Ovary (tissue), 9 donors: ENCODE results near the gene FOXP1. TPM values are rescaled to one million over a fixed set of nuclear protein-coding genes. Genes with fewer than 3 reads are reported as not detected.

Experiments used
- DNase-seq, 5 donors: peaks; one replicate each; pipeline ENCODE4 v3.0.0-alpha.2; 2019 to 2020
- H3K27ac ChIP-seq, 2 donors: fragments of 200-600 bp; one replicate each; pipeline versions ENCODE4 v1.5.1 to v1.8.0; 2019 to 2022
- H3K27me3 ChIP-seq: fragments of 200-600 bp; one replicate; pipeline ENCODE4 v1.8.0; 2022
- H3K36me3 ChIP-seq: fragments of 200-600 bp; sonication (generic); one replicate; pipeline ENCODE4 v1.5.1; 2019
- H3K4me1 ChIP-seq: one replicate; pipeline ENCODE4 v1.8.1; 2013; ENCODE audit warnings: mild to moderate bottlenecking, moderate library complexity; ENCODE audit not compliant: insufficient read depth
- H3K4me3 ChIP-seq: fragments of 200-600 bp; sonication (generic); one replicate; pipeline ENCODE4 v1.5.1; 2017
- H3K9me3 ChIP-seq, 2 donors: fragments of 200-600 bp in 1 of 2; sonication (generic) in 1 of 2; one replicate each; pipeline versions ENCODE4 v1.5.1 to v1.8.1; 2013 to 2019; ENCODE audit warnings: mild to moderate bottlenecking in 1 of 2, moderate library complexity in 1 of 2
- EP300 ChIP-seq: sonication (generic); formaldehyde crosslinking; IDR thresholded peaks from one replicate; pipeline ENCODE4 v1.6.1; 2017; ENCODE audit warnings: antibody characterized with exemption
- POLR2A ChIP-seq: fragments of 450-650 bp; IDR thresholded peaks from one replicate; pipeline ENCODE4 v1.6.1; 2017; ENCODE audit warnings: antibody characterized with exemption, mild to moderate bottlenecking, moderate library complexity
- WGBS, 3 donors: extraction: QIAGEN DNeasy Blood & Tissue Kit in 1 of 3; methylation state at CpG; one replicate each; pipeline versions ENCODE4 v1.1.5 to v1.1.7; 2013 to 2017; 5-methylcytosine and 5-hydroxymethylcytosine counted together
- intact Hi-C, 4 donors: fragments of 100-400 bp; cut with DNase I; formaldehyde crosslinking; loops; one replicate each; pipeline versions ENCODE4 v1.11.0 to v1.15.1; 2022 to 2023
- polyA plus RNA-seq, 2 donors: library from polyadenylated mRNA; stranded (reverse); fragments of 200-250 nt in 1 of 2; fragments of 350-450 nt in 1 of 2; fragmentation: Illumina TruSeq in 1 of 2; extraction: RNeasy Lipid Tissue Mini Kit (QIAGEN cat#74804) in 1 of 2; gene quantifications; one replicate each; pipeline ENCODE4 v1.2.3, GENCODE V29; 2013 to 2014
- total RNA-seq, 7 donors: library from RNA; depleted of rRNA in 2 of 7; stranded (reverse); fragments of >200 nt in 2 of 7; fragmentation: NEBNext Ultra II Directional in 3 of 7; extraction: Animal tissue kit (Norgen Biotek cat#: 25700) in 3 of 7; gene quantifications; one replicate each; pipeline versions ENCODE4 v1.1.0 to v1.2.4, GENCODE V29; 2016 to 2023
- TF ChIP-seq, protein P1 (sequence below), 3 donors: fragments of 450-650 bp in 2 of 3; fragments of 200-600 bp in 1 of 3; IDR thresholded peaks; one replicate each; pipeline versions ENCODE4 v1.5.1 to v1.8.0; 2016 to 2022; ENCODE audit warnings: antibody characterized with exemption in 3 of 3, mild to moderate bottlenecking in 1 of 3
- donor health status: DM: no; HTN: no; CAD: no; lungs with moderate emphysema.
- donor health status: DM: no; HTN: no; CAD: no.
- donor health status: Bipolar disorder and iron deficiency.
- donor health status: DM: yes; HTN: yes; CAD: no.
- donor health status: DM: no; HTN: no; CAD: no.
- donor health status: DM: yes; HTN: yes; CAD: no.

Gene FOXP1
- total and polyA plus RNA-seq, 9 donors: 31.7 to 126 (median 114) TPM

DNA sequence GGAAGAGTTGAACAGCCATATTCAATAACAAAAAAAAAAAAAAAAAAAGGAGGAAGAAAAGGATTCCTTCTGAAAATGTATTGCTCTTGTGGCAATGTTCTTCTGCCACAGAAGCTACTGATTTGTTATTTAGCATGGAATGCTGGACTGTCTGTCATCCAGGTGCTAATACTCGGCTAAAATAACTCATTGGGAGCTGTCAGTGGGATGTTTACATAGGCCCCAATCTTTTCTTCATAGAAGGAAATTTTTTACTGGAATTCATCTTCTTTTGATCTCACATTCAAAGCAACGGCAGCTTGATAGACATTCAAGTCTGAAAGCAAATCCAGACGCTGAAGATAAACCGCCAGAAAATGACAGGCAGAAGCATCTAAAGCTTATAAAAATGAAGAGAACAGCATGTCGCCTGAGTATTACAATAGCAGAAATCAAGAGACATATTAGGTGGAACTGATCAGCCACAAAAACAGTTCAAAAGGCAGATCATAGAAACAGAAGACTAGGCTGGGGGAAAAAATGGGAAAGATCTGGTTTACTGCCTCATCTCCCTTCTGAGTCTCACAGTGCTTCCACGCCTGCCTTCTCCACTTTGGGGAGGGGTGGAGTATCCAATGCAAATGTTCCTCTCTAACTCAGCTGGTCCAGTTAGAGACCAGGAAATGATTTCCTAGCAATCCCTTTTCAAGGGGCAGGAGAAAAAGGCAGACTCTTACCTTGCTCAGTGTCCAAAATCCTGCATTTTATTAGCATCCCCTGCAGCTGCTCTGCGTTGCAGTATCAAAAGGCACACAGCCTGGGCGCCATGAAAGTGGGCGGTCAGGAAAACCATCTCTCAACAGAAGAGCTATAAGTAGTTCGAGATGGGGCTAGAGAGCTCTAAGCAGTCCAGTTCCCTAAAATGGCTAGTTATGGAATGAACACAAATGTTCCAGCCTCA lies 451.9 kb downstream of the FOXP1 start:
- TF ChIP-seq EP300 (no peak), POLR2A (no peak)
- TF ChIP-seq, protein P1, sequence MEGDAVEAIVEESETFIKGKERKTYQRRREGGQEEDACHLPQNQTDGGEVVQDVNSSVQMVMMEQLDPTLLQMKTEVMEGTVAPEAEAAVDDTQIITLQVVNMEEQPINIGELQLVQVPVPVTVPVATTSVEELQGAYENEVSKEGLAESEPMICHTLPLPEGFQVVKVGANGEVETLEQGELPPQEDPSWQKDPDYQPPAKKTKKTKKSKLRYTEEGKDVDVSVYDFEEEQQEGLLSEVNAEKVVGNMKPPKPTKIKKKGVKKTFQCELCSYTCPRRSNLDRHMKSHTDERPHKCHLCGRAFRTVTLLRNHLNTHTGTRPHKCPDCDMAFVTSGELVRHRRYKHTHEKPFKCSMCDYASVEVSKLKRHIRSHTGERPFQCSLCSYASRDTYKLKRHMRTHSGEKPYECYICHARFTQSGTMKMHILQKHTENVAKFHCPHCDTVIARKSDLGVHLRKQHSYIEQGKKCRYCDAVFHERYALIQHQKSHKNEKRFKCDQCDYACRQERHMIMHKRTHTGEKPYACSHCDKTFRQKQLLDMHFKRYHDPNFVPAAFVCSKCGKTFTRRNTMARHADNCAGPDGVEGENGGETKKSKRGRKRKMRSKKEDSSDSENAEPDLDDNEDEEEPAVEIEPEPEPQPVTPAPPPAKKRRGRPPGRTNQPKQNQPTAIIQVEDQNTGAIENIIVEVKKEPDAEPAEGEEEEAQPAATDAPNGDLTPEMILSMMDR (IDR thresholded peaks at IDR 0.05): no peak
- Histone ChIP-seq H3K36me3 (no peaks in the 10 kb centered on the region), H3K9me3 (no peaks in the 10 kb centered on the region), H3K27me3 (no peaks in the 10 kb centered on the region), H3K27ac (peak overlapping the region in 1 of 2 donors; percentile 89), H3K4me1 (peaks cover 12% of the 10 kb centered on the region), H3K4me3 (no peak overlapping the region)
- intact Hi-C loops: loop anchor here in 2 of 4 donors (5.0 to 10.0 kb wide), 2 partner anchors 36 to 73 kb away; no protein-coding TSS in a partner anchor
- peak in 2 of 5 donors; percentile 30 to 34 for DNase-seq
- WGBS, 3 donors: 29 to 43% (median 29%) methylated on average over 10 of the region's 10 CpGs

DNA sequence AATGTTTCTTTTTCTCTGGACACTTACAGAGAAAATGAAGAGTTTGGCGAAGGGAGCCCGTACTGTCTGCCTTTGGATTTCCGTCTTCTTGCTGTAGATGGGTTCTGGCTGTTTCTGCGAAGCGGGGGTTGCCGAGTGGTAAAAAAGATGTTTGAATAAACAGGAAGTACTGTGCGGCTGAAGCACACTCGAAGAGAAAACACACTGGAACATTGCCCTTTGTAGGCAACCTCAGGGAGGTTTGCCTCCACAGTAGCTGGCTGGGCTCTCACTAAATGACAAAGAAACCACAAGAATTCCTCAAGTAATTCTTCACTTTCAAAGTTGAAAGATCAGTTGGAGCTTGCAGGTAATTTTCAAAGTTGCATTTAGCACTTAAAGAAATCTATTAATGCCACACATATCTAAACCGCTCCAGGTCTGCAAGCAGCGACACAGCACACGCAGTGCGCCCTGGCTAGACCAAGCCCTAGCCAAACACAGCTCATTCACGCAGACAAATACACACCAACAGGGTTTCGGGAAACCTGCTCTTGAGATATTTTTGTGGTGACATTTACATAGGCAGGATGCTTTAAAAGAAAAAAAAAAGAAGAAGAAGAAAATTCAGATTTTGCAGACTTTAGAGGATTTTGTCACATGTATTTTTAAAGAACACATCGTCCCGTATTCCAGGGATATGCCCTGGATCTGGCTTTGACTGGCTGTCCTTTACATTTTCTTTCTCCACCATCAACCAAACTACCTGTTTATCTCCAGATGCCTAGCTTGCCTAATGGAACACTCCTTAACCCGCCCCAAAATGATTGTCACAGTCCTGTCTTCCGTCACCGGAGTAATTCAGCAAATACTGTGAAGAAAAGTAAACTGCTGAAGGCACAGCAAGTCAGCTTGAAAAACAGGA lies 452.8 kb downstream of the FOXP1 start:
- Histone ChIP-seq H3K4me3 (peak overlapping the region; percentile 50), H3K27ac (peak overlapping the region; percentile 30 to 89), H3K4me1 (peaks cover 16% of the 10 kb centered on the region), H3K36me3 (no peaks in the 10 kb centered on the region), H3K9me3 (no peaks in the 10 kb centered on the region), H3K27me3 (no peaks in the 10 kb centered on the region)
- intact Hi-C loops: loop anchor here in 2 of 4 donors (5.0 to 10.0 kb wide), 2 partner anchors 37 to 74 kb away; no protein-coding TSS in a partner anchor
- 9 to 14% (median 10%) methylated on average over 19 of the region's 19 CpGs for WGBS, 3 donors
- TF ChIP-seq POLR2A: peak; percentile 19
- TF ChIP-seq EP300: no peak
- peak; percentile 67 to 76 (median 72) for DNase-seq

DNA sequence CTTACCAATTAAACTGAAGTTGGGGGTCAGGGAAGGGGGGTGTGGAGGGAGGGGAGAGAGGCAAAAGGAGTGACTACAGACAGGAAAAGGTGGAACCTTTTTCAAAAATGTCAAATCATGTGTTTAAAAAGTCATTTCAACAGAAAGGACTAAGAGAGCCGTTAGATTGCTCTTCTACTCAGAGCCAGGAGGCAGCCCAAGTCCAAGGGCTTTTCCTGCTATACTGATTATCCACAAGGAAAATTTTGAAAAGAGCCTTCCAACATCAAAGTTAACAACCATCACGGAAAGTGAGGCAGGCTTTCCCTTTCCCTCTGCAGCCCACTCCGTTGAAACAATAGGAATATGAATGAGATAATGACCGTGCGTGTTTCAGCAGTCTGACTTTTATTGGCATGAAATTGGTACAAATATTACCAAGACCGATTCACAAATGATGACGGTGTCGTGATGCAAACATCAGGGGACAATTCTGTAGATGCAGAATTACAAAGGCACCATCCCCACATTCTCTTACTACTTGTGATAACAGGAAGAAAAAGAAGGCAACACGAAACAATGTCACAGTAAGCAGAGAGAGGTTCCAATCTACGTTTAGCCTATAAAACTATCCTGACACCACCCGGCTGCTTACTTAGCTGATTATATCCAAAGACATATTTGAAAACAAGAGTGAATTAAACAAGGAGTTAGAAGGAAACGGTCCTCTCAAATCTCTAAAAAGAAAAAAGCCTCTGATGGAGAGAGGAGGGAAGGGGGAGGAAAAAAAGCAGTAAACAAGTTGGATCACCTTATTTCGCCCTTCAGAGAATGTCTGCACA lies 453.7 kb downstream of the FOXP1 start:
- Histone ChIP-seq H3K4me3 (peak overlapping the region; percentile 50), H3K9me3 (no peaks in the 10 kb centered on the region), H3K27ac (peak overlapping the region; percentile 30 to 89), H3K36me3 (no peaks in the 10 kb centered on the region), H3K4me1 (peaks cover 16% of the 10 kb centered on the region), H3K27me3 (no peaks in the 10 kb centered on the region)
- TF ChIP-seq, protein P1 (IDR thresholded peaks at IDR 0.05): no peak
- TF ChIP-seq POLR2A (no peak), EP300 (no peak)
- DNase-seq: peak in 1 of 5 donors; percentile 28
- 0 to 1% (median 0%) methylated on average over 13 of the region's 13 CpGs for WGBS, 3 donors
- intact Hi-C loops: loop anchor here in 2 of 4 donors (5.0 to 10.0 kb wide), 5 partner anchors 37 to 452 kb away; partner anchors contain the start of gene FOXP1 (in 1 of the 2)

DNA sequence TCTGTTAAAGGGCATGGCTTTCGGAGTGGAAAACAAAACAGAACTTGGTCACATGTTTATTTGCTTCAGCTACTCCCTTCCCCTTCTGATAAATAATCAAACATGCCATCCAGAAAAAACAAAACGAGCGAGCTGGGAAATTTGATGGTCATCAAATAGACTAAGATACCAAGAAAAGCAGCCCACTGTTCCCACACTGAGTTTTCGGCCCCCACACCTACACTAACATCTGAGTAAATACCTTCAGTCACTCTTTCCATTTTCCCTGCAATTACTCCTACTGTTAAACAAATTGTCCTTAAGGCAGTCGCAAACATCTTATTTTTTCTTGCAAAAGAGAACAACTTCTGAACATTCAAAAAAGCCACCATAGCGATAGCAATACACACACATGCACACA lies 454.6 kb downstream of the FOXP1 start:
- WGBS, 3 donors: 1% methylated on average over 6 of the region's 6 CpGs
- Histone ChIP-seq H3K9me3 (no peaks in the 10 kb centered on the region), H3K27me3 (no peaks in the 10 kb centered on the region), H3K4me3 (peak overlapping the region; percentile 50), H3K27ac (peak overlapping the region; percentile 30 to 89), H3K36me3 (no peaks in the 10 kb centered on the region), H3K4me1 (peaks cover 14% of the 10 kb centered on the region)
- TF ChIP-seq EP300: no peak
- no peak for DNase-seq
- intact Hi-C loops: loop anchor here in 2 of 4 donors (5.0 to 10.0 kb wide), 3 partner anchors 62 to 453 kb away; partner anchors contain the start of gene FOXP1 (in 1 of the 2)
